GM10248 (cell line): ENCODE results near the gene STOML1.

Source experiments
- CTCF ChIA-PET: fragments of 300-600 bp; sonication (Branson Sonifier 250); formaldehyde crosslinking; extraction: SDS; loops from one replicate; lab custom pipeline; 2021; ENCODE audit warnings: antibody characterized with exemption; lab: Yijun Ruan, JAX
- POLR2A ChIA-PET: fragments of 350-650 bp; sonication (Branson Sonifier 250); formaldehyde crosslinking; extraction: SDS; loops from one replicate; lab custom pipeline; 2020; ENCODE audit warnings: antibody characterized with exemption; lab: Yijun Ruan, JAX
- DNase-seq: peaks from one replicate; pipeline ENCODE4 v3.0.0; 2012; ENCODE audit errors: extremely low spot score
- TF ChIP-seq, protein P1 (sequence below): IDR thresholded peaks from 2 replicates; pipeline ENCODE4 v1.5.1; 2012; ENCODE audit warnings: mild to moderate bottlenecking, low read depth; ENCODE audit errors: extremely low read depth, missing control alignments, control extremely low read depth

The STOML1 gene

DNA sequence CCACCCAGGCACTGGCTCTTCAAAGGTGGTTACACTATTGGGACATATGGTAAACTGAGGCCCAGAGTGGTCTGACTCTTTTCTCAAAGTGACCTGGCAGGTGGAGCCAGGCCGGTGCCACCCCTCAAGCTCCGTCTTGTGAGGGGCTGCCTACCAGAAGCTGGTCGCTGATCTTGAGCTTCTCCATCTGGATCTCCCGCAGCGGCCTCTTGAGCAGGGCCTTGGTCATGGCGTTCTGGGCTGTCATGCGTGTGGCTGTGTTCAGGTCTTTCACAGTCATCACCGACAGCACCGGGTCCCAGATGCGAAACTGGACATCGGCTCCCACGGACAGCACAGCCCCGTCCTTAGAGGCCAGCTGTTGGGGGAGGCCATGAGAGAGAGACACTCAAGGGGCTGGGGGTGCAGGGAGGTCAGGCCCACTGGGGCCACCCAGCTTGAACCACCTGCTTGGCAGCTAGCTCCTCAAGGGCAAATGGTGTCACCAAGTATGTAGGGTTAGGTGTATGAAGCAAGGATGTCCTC is 3.6 kb downstream of the STOML1 start:
- ChIA-PET POLR2A (no interaction called here), CTCF (interaction anchor here (0.7 to 11.6 kb wide), 4 partner anchors 15 to 24 kb away, joined by 4 to 162 read pairs (median 4); no protein-coding TSS in a partner anchor)
- TF ChIP-seq, protein P1, sequence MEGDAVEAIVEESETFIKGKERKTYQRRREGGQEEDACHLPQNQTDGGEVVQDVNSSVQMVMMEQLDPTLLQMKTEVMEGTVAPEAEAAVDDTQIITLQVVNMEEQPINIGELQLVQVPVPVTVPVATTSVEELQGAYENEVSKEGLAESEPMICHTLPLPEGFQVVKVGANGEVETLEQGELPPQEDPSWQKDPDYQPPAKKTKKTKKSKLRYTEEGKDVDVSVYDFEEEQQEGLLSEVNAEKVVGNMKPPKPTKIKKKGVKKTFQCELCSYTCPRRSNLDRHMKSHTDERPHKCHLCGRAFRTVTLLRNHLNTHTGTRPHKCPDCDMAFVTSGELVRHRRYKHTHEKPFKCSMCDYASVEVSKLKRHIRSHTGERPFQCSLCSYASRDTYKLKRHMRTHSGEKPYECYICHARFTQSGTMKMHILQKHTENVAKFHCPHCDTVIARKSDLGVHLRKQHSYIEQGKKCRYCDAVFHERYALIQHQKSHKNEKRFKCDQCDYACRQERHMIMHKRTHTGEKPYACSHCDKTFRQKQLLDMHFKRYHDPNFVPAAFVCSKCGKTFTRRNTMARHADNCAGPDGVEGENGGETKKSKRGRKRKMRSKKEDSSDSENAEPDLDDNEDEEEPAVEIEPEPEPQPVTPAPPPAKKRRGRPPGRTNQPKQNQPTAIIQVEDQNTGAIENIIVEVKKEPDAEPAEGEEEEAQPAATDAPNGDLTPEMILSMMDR: no peak
- no peak for DNase-seq

GRCh38 chr15:73987681-73988444 is 4.2 kb downstream of the STOML1 start:
- CTCF ChIA-PET: interaction anchor here (0.9 to 11.6 kb wide), 4 partner anchors 15 to 234 kb away, joined by 3 to 162 read pairs (median 4); no protein-coding TSS in a partner anchor
- peak; percentile 56 for DNase-seq
- POLR2A ChIA-PET: no interaction called here

GRCh38 chr15:73987250-73987649 is 4.8 kb downstream of the STOML1 start:
- POLR2A ChIA-PET: no interaction called here
- DNase-seq: no peak
- TF ChIP-seq, protein P1: no peak
- CTCF ChIA-PET: interaction anchor here (0.9 to 11.6 kb wide), 4 partner anchors 14 to 235 kb away, joined by 3 to 162 read pairs (median 4); no protein-coding TSS in a partner anchor

More at GRCh38 chr15:73987681-73988444, 4.2 kb downstream of the STOML1 start:
- TF ChIP-seq, protein P1: no peak

DNA sequence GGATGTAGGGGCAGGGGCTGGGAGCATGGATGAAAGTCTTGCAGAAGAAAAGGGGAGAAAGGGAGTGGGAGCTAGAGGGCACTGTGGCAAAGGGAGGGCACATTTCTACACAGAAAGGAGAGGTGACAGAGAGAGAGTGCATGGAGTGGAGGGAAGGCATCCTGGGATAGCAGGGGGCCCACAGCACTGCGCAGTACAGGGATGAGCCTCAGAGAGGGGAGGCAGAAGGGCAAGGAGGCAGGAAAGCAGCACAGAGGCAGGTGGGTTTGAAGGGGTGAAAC is 5.4 kb downstream of the STOML1 start:
- ChIA-PET POLR2A (no interaction called here), CTCF (interaction anchor here (2.0 to 11.6 kb wide), 3 partner anchors 8 to 22 kb away, joined by 4 to 162 read pairs (median 7); partner anchors contain the start of gene PML)
- TF ChIP-seq, protein P1: no peak
- no peak for DNase-seq

DNA sequence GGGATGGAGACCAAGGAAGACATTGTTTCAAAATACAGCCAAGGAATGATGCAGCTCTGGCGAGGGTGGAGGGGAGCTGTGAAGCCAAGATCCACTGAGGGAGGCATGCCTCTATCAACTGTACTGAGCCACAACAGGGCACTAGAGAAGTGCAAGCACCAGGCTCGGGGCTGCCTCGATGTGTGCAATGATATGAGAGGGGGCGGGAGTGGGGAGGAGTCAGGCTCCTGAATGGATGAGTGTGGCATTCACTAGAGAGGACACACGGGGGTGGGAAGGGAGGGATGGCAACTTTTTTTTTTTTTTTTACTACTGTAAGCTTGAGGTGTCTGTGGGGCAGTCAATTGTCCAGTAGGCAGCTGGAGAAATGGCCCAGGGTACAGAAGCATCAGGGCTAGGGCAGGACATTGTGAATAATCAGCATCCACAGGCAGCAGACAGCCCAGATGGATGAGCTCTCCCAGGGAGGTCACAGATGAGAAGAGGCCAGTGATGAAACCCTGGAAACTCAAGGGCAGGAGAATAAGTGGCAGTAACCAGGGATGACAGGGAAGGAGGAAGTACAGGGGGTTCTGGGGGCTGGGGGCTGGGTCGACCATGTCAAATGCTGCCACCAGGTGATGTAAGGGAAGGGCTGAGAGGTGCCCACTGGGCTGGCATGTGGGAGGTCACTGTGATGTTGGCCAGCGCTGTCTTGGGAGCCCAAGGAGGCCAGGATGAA is 5.9 kb downstream of the STOML1 start:
- CTCF ChIA-PET: interaction anchor here (1.2 to 11.6 kb wide), 3 partner anchors 8 to 13 kb away, joined by 3 to 162 read pairs (median 7); partner anchors contain the start of gene PML
- POLR2A ChIA-PET: interaction anchor here (0.7 to 1.0 kb wide), 2 partner anchors 8 to 1756 kb away, joined by 3 to 5 read pairs; partner anchors contain the start of gene PML
- no peak for DNase-seq

More for the DNA sequence above, 5.9 kb downstream of the STOML1 start:
- TF ChIP-seq, protein P1: no peak
